HG03571 (cell line): ENCODE data around the gene C16orf89.
A peak's percentile ranks its signal among the peaks of the same experiment; 100 is the strongest.
"Not testable (repeated sequence)": the region's sequence is repeated elsewhere in the genome, so short reads cannot be mapped to it uniquely, and the experiment has no call there.

Source experiments
- ATAC-seq: cut with Tn5 transposase; IDR thresholded peaks from one replicate; pipeline ENCODE4 v1.9.1; 2021; ENCODE audit not compliant: unreplicated experiment

Gene C16orf89

GRCh38 chr16:5084802-5085201 lies 19.0 kb upstream of the C16orf89 start:
- ATAC-seq = not testable (repeated sequence)

- ATAC-seq = not testable (repeated sequence)
These were observed 18.5 kb upstream of the C16orf89 start for GRCh38 chr16:5084099-5084731.

GRCh38 chr16:5083646-5084045 lies 17.9 kb upstream of the C16orf89 start:
- not testable (repeated sequence) for ATAC-seq

- not testable (repeated sequence) for ATAC-seq
These were observed 15.2 kb upstream of the C16orf89 start for GRCh38 chr16:5080996-5081395.

- not testable (repeated sequence) for ATAC-seq
These were observed 14.7 kb upstream of the C16orf89 start for GRCh38 chr16:5080461-5080860.

GRCh38 chr16:5078626-5079025 lies 12.9 kb upstream of the C16orf89 start:
- ATAC-seq = no peak

GRCh38 chr16:5077304-5077703 lies 11.5 kb upstream of the C16orf89 start:
- ATAC-seq = no peak

- ATAC-seq = no peak
These were observed 9.9 kb upstream of the C16orf89 start for GRCh38 chr16:5075637-5076036.

- not testable (repeated sequence) for ATAC-seq
These were observed 8.0 kb upstream of the C16orf89 start for GRCh38 chr16:5073771-5074170.

GRCh38 chr16:5073279-5073629 lies 7.5 kb upstream of the C16orf89 start:
- ATAC-seq = no peak

GRCh38 chr16:5072334-5073278 lies 6.8 kb upstream of the C16orf89 start:
- peak; percentile 4 for ATAC-seq

- peak; percentile 81 for ATAC-seq
These were observed 6.1 kb upstream of the C16orf89 start, which contains the start of gene ALG1 for GRCh38 chr16:5071681-5072333. Gene ALG1 (plus strand): TSS chr16:5071843. CDS start chr16:5071850, 7 bp downstream.

GRCh38 chr16:5071341-5071680 lies 5.6 kb upstream of the C16orf89 start:
- ATAC-seq = no peak

GRCh38 chr16:5070431-5071186 lies 4.9 kb upstream of the C16orf89 start:
- no peak for ATAC-seq

GRCh38 chr16:5069854-5070253 lies 4.1 kb upstream of the C16orf89 start:
- no peak for ATAC-seq

- no peak for ATAC-seq
These were observed 3.3 kb upstream of the C16orf89 start for GRCh38 chr16:5069048-5069447.

- no peak for ATAC-seq
These were observed 755 bp upstream of the C16orf89 start for GRCh38 chr16:5066511-5066910.

GRCh38 chr16:5065326-5065725 lies 430 bp downstream of the C16orf89 start:
- ATAC-seq = no peak

- ATAC-seq = no peak
These were observed 841 bp downstream of the C16orf89 start for GRCh38 chr16:5064915-5065314.

- ATAC-seq = no peak
These were observed 2.7 kb downstream of the C16orf89 start for GRCh38 chr16:5062790-5063765.
